Astrocyte of the spinal cord (primary cell): Measurements from ENCODE around the gene RNF40.
"Not testable (repeated sequence)": the region's sequence is repeated elsewhere in the genome, so short reads cannot be mapped to it uniquely, and the experiment has no call there.

Source experiments
- DNase-seq: peaks from one replicate; pipeline ENCODE4 v3.0.0; 2011; ENCODE audit warnings: low read depth, low spot score
- H3K4me3 ChIP-seq: 2 replicates; pipeline ENCODE4 v1.5.1; 2011; ENCODE audit warnings: low read depth, mild to moderate bottlenecking, low read length, moderate library complexity
- in situ Hi-C: cut with HindIII; loops from 2 replicates; pipeline ENCODE4 v1.10.0; 2017; ENCODE audit warnings: low sequenced_read_pairs
- TF ChIP-seq, protein P1 (sequence below): IDR thresholded peaks from 2 replicates; pipeline ENCODE4 v1.5.1; 2012; ENCODE audit warnings: low read depth, mild to moderate bottlenecking, low read length, inconsistent platforms

The RNF40 gene

GRCh38 chr16:30813821-30814189 is 51.7 kb downstream of the RNF40 start:
- in situ Hi-C loops: no loop called here
- DNase-seq: no peak
- TF ChIP-seq, protein P1, sequence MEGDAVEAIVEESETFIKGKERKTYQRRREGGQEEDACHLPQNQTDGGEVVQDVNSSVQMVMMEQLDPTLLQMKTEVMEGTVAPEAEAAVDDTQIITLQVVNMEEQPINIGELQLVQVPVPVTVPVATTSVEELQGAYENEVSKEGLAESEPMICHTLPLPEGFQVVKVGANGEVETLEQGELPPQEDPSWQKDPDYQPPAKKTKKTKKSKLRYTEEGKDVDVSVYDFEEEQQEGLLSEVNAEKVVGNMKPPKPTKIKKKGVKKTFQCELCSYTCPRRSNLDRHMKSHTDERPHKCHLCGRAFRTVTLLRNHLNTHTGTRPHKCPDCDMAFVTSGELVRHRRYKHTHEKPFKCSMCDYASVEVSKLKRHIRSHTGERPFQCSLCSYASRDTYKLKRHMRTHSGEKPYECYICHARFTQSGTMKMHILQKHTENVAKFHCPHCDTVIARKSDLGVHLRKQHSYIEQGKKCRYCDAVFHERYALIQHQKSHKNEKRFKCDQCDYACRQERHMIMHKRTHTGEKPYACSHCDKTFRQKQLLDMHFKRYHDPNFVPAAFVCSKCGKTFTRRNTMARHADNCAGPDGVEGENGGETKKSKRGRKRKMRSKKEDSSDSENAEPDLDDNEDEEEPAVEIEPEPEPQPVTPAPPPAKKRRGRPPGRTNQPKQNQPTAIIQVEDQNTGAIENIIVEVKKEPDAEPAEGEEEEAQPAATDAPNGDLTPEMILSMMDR: no peak
- H3K4me3 ChIP-seq: peak overlapping the region; percentile 55

DNA sequence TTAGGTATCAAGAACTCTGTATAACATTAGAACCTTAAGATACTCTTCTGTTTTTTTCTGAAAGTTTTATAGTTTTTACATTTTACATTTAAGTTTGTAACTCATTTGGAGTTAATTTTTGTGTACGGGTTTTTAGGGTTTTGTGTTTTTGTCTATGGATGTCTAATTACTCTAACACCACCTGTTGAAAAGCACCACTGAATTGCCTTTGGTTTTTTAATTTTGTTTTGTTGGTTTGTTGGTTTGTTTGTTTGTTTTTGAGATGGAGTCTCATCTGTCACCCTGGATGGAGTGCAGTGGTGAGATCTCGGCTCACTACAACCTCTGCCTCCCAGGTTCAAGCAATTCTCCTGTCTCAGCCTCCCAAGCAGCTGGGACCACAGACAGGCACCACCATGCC is 54.6 kb downstream of the RNF40 start:
- in situ Hi-C loops: no loop called here
- TF ChIP-seq, protein P1: no peak

DNA sequence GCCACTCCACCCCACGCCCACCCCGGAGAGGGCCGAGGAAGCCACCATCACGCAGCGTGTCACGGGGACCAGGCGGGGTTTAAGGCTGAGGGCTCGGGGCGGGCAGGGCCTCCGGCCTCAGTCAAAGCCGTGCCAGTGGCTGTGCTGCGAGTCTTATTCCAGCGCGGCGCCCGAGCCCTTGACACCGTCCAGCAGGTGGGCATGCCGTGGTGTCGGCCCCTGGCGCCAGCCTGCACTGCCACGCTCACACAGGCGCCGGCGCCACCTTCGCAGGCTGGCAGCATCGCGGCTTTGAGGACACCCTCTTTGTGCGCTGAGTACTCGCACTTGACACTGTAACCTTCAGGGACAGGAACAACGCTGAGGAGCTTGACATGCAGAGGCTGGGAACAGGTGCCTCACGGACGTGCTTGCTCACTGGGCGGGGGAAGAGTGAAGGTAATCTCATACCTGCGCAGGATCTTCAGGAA is 58.9 kb downstream of the RNF40 start:
- no peak overlapping the region for H3K4me3 ChIP-seq
- no peak for DNase-seq
- TF ChIP-seq, protein P1: no peak
- in situ Hi-C loops: no loop called here

More for the DNA sequence above, 54.6 kb downstream of the RNF40 start:
- DNase-seq: no peak
- H3K4me3 ChIP-seq: no peak overlapping the region

- DNase-seq, H3K4me3 ChIP-seq, in situ Hi-C loops: not testable (repeated sequence)
These were observed 59.3 kb downstream of the RNF40 start for GRCh38 chr16:30821441-30821840.

- no peak overlapping the region for H3K4me3 ChIP-seq
- no peak for DNase-seq
- TF ChIP-seq, protein P1: no peak
- in situ Hi-C loops: no loop called here
These were observed 59.8 kb downstream of the RNF40 start for GRCh38 chr16:30821891-30822290.
